HEK293 (cell line): ENCODE results near the gene MOG.

Source experiments
- CTCF ChIA-PET: fragments of 350-600 bp; formaldehyde crosslinking; extraction: SDS; loops from one replicate; lab custom pipeline; 2021; ENCODE audit warnings: antibody characterized with exemption; lab: Yijun Ruan, JAX
- POLR2A ChIA-PET: fragments of 300-600 bp; formaldehyde crosslinking; extraction: SDS; loops from one replicate; lab custom pipeline; 2020; ENCODE audit warnings: antibody characterized with exemption, inconsistent platforms; lab: Yijun Ruan, JAX
- H3K27ac ChIP-seq: fragments of 200-500 bp; sonication (Bioruptor generic); 2 replicates; pipeline ENCODE4 v1.5.1; 2014; ENCODE audit warnings: low read depth, low read length, control low read depth, inconsistent platforms; ENCODE audit errors: extremely low read depth
- H3K36me3 ChIP-seq, 2 experiments: fragments of 200-500 bp in 1 of 2; sonication (Bioruptor generic) in 1 of 2; 1 replicate in 1 of 2; 2 replicates in 1 of 2; pipeline ENCODE4 v1.5.1; 2014 to 2017; ENCODE audit warnings: inconsistent platforms in 2 of 2, low read length in 2 of 2; ENCODE audit not compliant: control insufficient read depth in 2 of 2, insufficient read depth in 1 of 2
- H3K4me1 ChIP-seq: fragments of 200-500 bp; sonication (Bioruptor generic); 2 replicates; pipeline ENCODE4 v1.5.1; 2014; ENCODE audit warnings: mild to moderate bottlenecking, low read length, inconsistent platforms; ENCODE audit not compliant: control insufficient read depth, insufficient read depth
- H3K4me3 ChIP-seq: 2 replicates; pipeline ENCODE4 v1.5.1; 2011; ENCODE audit warnings: low read depth, mild to moderate bottlenecking, control low read depth, low read length, moderate library complexity
- H3K9me3 ChIP-seq: fragments of 200-500 bp; sonication (Bioruptor generic); 2 replicates; pipeline ENCODE4 v1.5.1; 2014; ENCODE audit warnings: low read depth, low read length, inconsistent platforms; ENCODE audit not compliant: control insufficient read depth, insufficient read depth
- BCL6B ChIP-seq: fragments of 450-650 bp; formaldehyde crosslinking; IDR thresholded peaks from 2 replicates; pipeline ENCODE4 v1.5.1; 2017; ENCODE audit warnings: missing biosample characterization, missing genetic modification characterization
- CTCF ChIP-seq: fragments of 450-650 bp; formaldehyde crosslinking; IDR thresholded peaks from 2 replicates; pipeline ENCODE4 v1.5.1; 2016; ENCODE audit warnings: missing biosample characterization, missing genetic modification characterization
- GFI1B ChIP-seq: fragments of 450-650 bp; formaldehyde crosslinking; IDR thresholded peaks from 2 replicates; pipeline ENCODE4 v1.5.1; 2016; ENCODE audit warnings: missing biosample characterization, missing genetic modification characterization
- GLIS1 ChIP-seq: fragments of 450-650 bp; formaldehyde crosslinking; IDR thresholded peaks from 2 replicates; pipeline ENCODE4 v1.5.1; 2016; ENCODE audit warnings: missing biosample characterization, missing genetic modification characterization
- KLF9 ChIP-seq: fragments of 450-650 bp; formaldehyde crosslinking; IDR thresholded peaks from 2 replicates; pipeline ENCODE4 v1.5.1; 2016; ENCODE audit warnings: missing biosample characterization, missing genetic modification characterization, low read depth
- MEIS1 ChIP-seq: sonication (generic); formaldehyde crosslinking; IDR thresholded peaks from 2 replicates; pipeline ENCODE4 v1.8.1; 2022; ENCODE audit warnings: missing genetic modification reagents, mild to moderate bottlenecking, borderline replicate concordance
- SCRT2 ChIP-seq: fragments of 450-650 bp; formaldehyde crosslinking; IDR thresholded peaks from 2 replicates; pipeline ENCODE4 v1.5.1; 2016; ENCODE audit warnings: missing biosample characterization, missing genetic modification characterization
- SETDB1 ChIP-seq: IDR thresholded peaks from one replicate; pipeline ENCODE4 v1.6.1; 2017; ENCODE audit warnings: mild to moderate bottlenecking, low read length, moderate library complexity, mixed read lengths; ENCODE audit not compliant: insufficient read length
- SP3 ChIP-seq: fragments of 450-650 bp; formaldehyde crosslinking; IDR thresholded peaks from 2 replicates; pipeline ENCODE4 v1.5.1; 2016; ENCODE audit warnings: missing biosample characterization, missing genetic modification characterization
- TRIM28 ChIP-seq: IDR thresholded peaks from 2 replicates; pipeline ENCODE4 v1.6.1; 2011; ENCODE audit warnings: low read length, control low read depth, borderline replicate concordance
- ZBTB20 ChIP-seq: fragments of 450-650 bp; formaldehyde crosslinking; IDR thresholded peaks from 2 replicates; pipeline ENCODE4 v1.5.1; 2016; ENCODE audit warnings: missing biosample characterization, missing genetic modification characterization
- ZBTB44 ChIP-seq: fragments of 450-650 bp; IDR thresholded peaks from 2 replicates; pipeline ENCODE4 v1.5.1; 2018; ENCODE audit warnings: missing biosample characterization, mild to moderate bottlenecking, missing genetic modification characterization
- ZNF133 ChIP-seq: fragments of 450-650 bp; formaldehyde crosslinking; IDR thresholded peaks from 2 replicates; pipeline ENCODE4 v1.5.1; 2016; ENCODE audit warnings: missing biosample characterization, missing genetic modification characterization
- ZNF140 ChIP-seq: fragments of 450-650 bp; formaldehyde crosslinking; IDR thresholded peaks from 2 replicates; pipeline ENCODE4 v1.5.1; 2016; ENCODE audit warnings: missing biosample characterization, missing genetic modification characterization
- ZNF248 ChIP-seq: fragments of 450-650 bp; formaldehyde crosslinking; IDR thresholded peaks from 2 replicates; pipeline ENCODE4 v1.5.1; 2017; ENCODE audit warnings: missing biosample characterization, missing genetic modification characterization
- ZNF426 ChIP-seq: fragments of 450-650 bp; formaldehyde crosslinking; IDR thresholded peaks from 2 replicates; pipeline ENCODE4 v1.5.1; 2017; ENCODE audit warnings: missing biosample characterization, missing genetic modification characterization, mild to moderate bottlenecking, inconsistent platforms, moderate library complexity
- ZNF473 ChIP-seq: fragments of 450-650 bp; formaldehyde crosslinking; IDR thresholded peaks from 2 replicates; pipeline ENCODE4 v1.5.1; 2017; ENCODE audit warnings: missing biosample characterization, missing genetic modification characterization
- ZNF529 ChIP-seq: fragments of 450-650 bp; formaldehyde crosslinking; IDR thresholded peaks from 2 replicates; pipeline ENCODE4 v1.5.1; 2017; ENCODE audit warnings: missing genetic modification characterization, missing biosample characterization; ENCODE audit not compliant: insufficient replicate concordance
- ZNF621 ChIP-seq: fragments of 450-650 bp; formaldehyde crosslinking; IDR thresholded peaks from 2 replicates; pipeline ENCODE4 v1.5.1; 2017; ENCODE audit warnings: missing biosample characterization, missing genetic modification characterization
- ZNF654 ChIP-seq: fragments of 450-650 bp; formaldehyde crosslinking; IDR thresholded peaks from 2 replicates; pipeline ENCODE4 v1.5.1; 2016; ENCODE audit warnings: low read depth, missing biosample characterization, missing genetic modification characterization
- ZNF664 ChIP-seq: fragments of 450-650 bp; formaldehyde crosslinking; IDR thresholded peaks from 2 replicates; pipeline ENCODE4 v1.5.1; 2016; ENCODE audit warnings: missing biosample characterization, missing genetic modification characterization
- TF ChIP-seq, protein P1 (sequence below): fragments of 450-650 bp; formaldehyde crosslinking; IDR thresholded peaks from 2 replicates; pipeline ENCODE4 v1.5.1; 2016; ENCODE audit warnings: missing biosample characterization, missing genetic modification characterization
- TF ChIP-seq, protein P2 (sequence below): fragments of 450-650 bp; formaldehyde crosslinking; IDR thresholded peaks from 2 replicates; pipeline ENCODE4; 2016; ENCODE audit warnings: missing biosample characterization, missing genetic modification characterization

MOG gene

DNA sequence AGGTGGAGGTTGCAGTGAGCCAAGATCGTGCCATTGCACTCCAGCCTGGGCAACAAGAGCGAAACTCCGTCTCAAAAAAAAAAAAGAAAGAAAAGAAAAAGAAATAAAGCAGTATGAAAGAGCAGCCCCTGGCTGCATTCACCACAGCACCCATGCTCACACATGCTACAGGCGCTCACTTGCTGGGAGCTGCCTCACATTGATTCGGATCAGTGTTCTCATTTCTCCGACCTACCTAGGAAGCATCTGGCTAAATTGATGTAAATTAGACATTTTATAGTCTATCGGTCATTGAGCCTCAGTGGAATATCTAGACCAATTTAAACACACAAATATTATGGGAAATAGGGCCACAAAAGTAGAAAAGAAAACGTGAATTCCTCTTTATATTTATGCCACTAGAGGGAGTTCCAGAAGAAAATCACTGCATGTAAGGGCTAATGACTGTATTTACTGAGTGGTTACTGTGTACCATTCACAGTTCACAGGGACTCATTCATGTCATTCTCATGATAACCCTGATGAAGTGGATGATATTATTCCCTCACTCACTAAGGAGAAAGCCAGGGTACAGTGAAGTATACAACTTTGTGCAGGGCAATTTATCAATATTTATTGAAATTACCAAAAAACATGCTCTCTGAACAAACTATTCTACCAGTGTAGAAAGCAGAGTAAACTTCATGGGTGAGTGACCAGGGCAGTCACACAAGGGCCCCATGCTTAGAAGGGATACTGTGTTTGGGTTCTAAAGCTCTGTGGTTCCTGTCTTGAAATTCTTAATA lies 5.3 kb upstream of the MOG start:
- H3K4me3 ChIP-seq, result no peak overlapping the region
- H3K4me1 ChIP-seq, result no peaks in the 10 kb centered on the region; the same call in 1 of the 2 replicates
- no peaks in the 10 kb centered on the region for H3K9me3 ChIP-seq
- POLR2A ChIA-PET, result interaction anchor here (0.5 kb wide), 1 partner anchor 24 kb away, joined by 4 read pairs; no protein-coding TSS in a partner anchor
- H3K27ac ChIP-seq, result no peak overlapping the region
- H3K36me3 ChIP-seq, result no peaks in the 10 kb centered on the region
- TF ChIP-seq TRIM28 (peak; percentile 29; the same call in 1 of the 2 replicates), SP3 (tag by site-specific recombination) (no peak), KLF9 (tag by site-specific recombination) (no peak), ZBTB44 (no peak), ZNF426 (tag by site-specific recombination) (no peak), BCL6B (tag by site-specific recombination) (no peak), ZNF664 (tag by site-specific recombination) (peak; percentile 89), ZBTB20 (tag by site-specific recombination) (no peak), SCRT2 (tag by site-specific recombination) (0 out of 2 replicates have a peak, but pooled peaks have one; percentile 28), ZNF529 (tag by site-specific recombination) (no peak), ZNF654 (tag by site-specific recombination) (peak; percentile 18), CTCF (tag by site-specific recombination) (0 out of 2 replicates have a peak, but pooled peaks have one; percentile 32), GFI1B (tag by site-specific recombination) (peak; percentile 63; the same call in 1 of the 2 replicates), ZNF621 (no peak), ZNF248 (no peak), ZNF133 (tag by site-specific recombination) (no peak)
- CTCF ChIA-PET, result interaction anchor here (0.5 to 10.5 kb wide), 33 partner anchors 11 to 1171 kb away, joined by 3 to 287 read pairs (median 5); partner anchors contain the start of genes GABBR1 and OR12D3

- H3K4me1 ChIP-seq, result no peaks in the 10 kb centered on the region; the same call in 1 of the 2 replicates
- no peak overlapping the region for H3K4me3 ChIP-seq
- no peak overlapping the region for H3K27ac ChIP-seq
- ChIA-PET CTCF (interaction anchor here (0.5 to 10.5 kb wide), 18 partner anchors 11 to 1170 kb away, joined by 3 to 287 read pairs (median 10); partner anchors contain the start of gene OR12D3), POLR2A (no interaction called here)
- H3K36me3 ChIP-seq, result no peaks in the 10 kb centered on the region
- H3K9me3 ChIP-seq, result no peaks in the 10 kb centered on the region
- TF ChIP-seq, protein P1, sequence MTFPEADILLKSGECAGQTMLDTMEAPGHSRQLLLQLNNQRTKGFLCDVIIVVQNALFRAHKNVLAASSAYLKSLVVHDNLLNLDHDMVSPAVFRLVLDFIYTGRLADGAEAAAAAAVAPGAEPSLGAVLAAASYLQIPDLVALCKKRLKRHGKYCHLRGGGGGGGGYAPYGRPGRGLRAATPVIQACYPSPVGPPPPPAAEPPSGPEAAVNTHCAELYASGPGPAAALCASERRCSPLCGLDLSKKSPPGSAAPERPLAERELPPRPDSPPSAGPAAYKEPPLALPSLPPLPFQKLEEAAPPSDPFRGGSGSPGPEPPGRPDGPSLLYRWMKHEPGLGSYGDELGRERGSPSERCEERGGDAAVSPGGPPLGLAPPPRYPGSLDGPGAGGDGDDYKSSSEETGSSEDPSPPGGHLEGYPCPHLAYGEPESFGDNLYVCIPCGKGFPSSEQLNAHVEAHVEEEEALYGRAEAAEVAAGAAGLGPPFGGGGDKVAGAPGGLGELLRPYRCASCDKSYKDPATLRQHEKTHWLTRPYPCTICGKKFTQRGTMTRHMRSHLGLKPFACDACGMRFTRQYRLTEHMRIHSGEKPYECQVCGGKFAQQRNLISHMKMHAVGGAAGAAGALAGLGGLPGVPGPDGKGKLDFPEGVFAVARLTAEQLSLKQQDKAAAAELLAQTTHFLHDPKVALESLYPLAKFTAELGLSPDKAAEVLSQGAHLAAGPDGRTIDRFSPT, result no peak
- TF ChIP-seq ZBTB44 (no peak), SETDB1 (no peak), ZNF140 (no peak), SCRT2 (tag by site-specific recombination) (no peak), GLIS1 (no peak), ZNF473 (tag by site-specific recombination) (no peak), MEIS1 (CRISPR knock-in tag) (no peak)
- TF ChIP-seq, protein P2, sequence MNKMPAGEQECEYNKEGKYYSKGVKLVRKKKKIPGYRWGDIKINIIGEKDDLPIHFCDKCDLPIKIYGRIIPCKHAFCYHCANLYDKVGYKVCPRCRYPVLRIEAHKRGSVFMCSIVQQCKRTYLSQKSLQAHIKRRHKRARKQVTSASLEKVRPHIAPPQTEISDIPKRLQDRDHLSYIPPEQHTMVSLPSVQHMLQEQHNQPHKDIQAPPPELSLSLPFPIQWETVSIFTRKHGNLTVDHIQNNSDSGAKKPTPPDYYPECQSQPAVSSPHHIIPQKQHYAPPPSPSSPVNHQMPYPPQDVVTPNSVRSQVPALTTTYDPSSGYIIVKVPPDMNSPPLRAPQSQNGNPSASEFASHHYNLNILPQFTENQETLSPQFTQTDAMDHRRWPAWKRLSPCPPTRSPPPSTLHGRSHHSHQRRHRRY, result no peak
These were observed 4.7 kb upstream of the MOG start for GRCh38 chr6:29652198-29652584.
